ENCODE data around the gene S100A16.

- TF ChIP-seq CTCF (IDR thresholded peaks at IDR 0.05; ENCODE audit: low read depth, low read length) (no peak), MYC (IDR thresholded peaks at IDR 0.05; ENCODE audit: low read depth, low read length) (no peak), POLR2A (IDR thresholded peaks at IDR 0.05; ENCODE audit: extremely low read depth, insufficient read length) (no peak), MAX (IDR thresholded peaks at IDR 0.05; ENCODE audit: low read depth, low read length) (no peak)
Observed at GRCh38 chr1:153606194-153606593, 6.7 kb downstream of the S100A16 start.
